ENCODE data around the gene KREMEN2. TPM values are rescaled to one million over a fixed set of nuclear protein-coding genes. Genes with fewer than 3 reads are reported as not detected.
A peak's percentile ranks its signal among the peaks of the same experiment; 100 is the strongest.

Gene KREMEN2
- total and polyA plus RNA-seq, 9 of the 15 experiments (the other 6 are each of a cell fraction or from before 2014, with no cell fraction given) = 0.04 to 7.7 (median 1.5) TPM; not detected in 1

DNA sequence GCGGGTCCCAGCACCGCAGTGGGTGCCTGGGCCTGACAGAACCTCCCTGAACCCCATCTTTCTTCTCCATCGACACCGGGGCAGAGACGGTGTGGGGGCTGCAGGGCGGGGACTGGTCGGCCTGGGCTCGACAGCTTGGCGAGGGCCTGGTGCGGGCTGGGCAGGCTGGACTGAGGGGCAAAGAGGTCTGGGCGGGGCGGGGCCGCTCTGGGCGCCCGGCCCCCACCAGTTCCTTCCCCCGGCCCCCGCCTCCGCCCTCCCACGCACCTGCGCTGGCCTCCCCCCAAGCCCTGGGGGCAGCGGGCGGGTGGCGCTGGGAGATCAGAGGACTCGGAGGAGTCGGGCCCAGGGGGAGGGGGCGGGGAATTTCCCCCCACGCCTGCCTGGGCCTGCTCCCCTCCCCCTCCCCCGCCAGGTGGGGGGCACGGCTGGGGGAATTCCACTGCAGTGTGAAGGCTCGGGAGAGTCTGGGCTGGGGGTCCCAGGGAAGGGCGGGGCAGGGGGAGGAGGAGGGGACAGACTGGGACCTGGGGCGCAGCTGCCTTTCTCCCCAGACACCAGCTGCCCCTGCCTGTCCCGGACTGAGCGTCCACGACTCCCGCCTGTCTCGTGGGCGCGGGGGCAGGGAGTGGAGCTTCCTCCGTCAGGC is 877 bp upstream of the KREMEN2 start (continued):
- TF ChIP-seq ZNF3 (CRISPR knock-in tag; IDR thresholded peaks at IDR 0.05) (no peak), TSC22D4 (tag; IDR thresholded peaks at IDR 0.05) (no peak), TCF7 (IDR thresholded peaks at IDR 0.05; ENCODE audit: borderline replicate concordance) (no peak), EP400 (IDR thresholded peaks at IDR 0.05) (no peak), CBFA2T3 (IDR thresholded peaks at IDR 0.05) (peak; percentile 21; the same call in 1 of the 2 replicates), TAL1 (IDR thresholded peaks at IDR 0.05) (no peak), XRCC4 (IDR thresholded peaks at IDR 0.05; ENCODE audit: extremely low read depth, insufficient read depth, insufficient read length) (no peak), ZNF444 (CRISPR knock-in tag; IDR thresholded peaks at IDR 0.05) (peak; percentile 80; the same call in 1 of the 2 replicates), ZBTB7A (IDR thresholded peaks at IDR 0.05; ENCODE audit: borderline replicate concordance, control insufficient read depth, low read depth, low read length) (0 out of 2 replicates have a peak, but pooled peaks have one; percentile 26), ZNF589 (CRISPR knock-in tag; IDR thresholded peaks at IDR 0.05; ENCODE audit: low read depth) (no peak), KLF16 (IDR thresholded peaks at IDR 0.05) (0 out of 2 replicates have a peak, but pooled peaks have one; percentile 22)
- TF ChIP-seq, protein P1, sequence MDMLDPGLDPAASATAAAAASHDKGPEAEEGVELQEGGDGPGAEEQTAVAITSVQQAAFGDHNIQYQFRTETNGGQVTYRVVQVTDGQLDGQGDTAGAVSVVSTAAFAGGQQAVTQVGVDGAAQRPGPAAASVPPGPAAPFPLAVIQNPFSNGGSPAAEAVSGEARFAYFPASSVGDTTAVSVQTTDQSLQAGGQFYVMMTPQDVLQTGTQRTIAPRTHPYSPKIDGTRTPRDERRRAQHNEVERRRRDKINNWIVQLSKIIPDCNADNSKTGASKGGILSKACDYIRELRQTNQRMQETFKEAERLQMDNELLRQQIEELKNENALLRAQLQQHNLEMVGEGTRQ (CRISPR knock-in tag; IDR thresholded peaks at IDR 0.05) = no peak
- TF ChIP-seq, protein P2, sequence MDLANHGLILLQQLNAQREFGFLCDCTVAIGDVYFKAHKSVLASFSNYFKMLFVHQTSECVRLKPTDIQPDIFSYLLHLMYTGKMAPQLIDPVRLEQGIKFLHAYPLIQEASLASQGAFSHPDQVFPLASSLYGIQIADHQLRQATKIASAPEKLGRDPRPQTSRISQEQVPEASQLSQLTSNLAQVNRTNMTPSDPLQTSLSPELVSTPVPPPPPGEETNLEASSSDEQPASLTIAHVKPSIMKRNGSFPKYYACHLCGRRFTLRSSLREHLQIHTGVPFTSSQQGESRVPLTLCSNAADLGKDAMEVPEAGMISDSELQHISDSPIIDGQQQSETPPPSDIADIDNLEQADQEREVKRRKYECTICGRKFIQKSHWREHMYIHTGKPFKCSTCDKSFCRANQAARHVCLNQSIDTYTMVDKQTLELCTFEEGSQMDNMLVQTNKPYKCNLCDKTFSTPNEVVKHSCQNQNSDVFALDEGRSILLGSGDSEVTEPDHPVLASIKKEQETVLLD (IDR thresholded peaks at IDR 0.05) = no peak
- TF ChIP-seq, protein P3, sequence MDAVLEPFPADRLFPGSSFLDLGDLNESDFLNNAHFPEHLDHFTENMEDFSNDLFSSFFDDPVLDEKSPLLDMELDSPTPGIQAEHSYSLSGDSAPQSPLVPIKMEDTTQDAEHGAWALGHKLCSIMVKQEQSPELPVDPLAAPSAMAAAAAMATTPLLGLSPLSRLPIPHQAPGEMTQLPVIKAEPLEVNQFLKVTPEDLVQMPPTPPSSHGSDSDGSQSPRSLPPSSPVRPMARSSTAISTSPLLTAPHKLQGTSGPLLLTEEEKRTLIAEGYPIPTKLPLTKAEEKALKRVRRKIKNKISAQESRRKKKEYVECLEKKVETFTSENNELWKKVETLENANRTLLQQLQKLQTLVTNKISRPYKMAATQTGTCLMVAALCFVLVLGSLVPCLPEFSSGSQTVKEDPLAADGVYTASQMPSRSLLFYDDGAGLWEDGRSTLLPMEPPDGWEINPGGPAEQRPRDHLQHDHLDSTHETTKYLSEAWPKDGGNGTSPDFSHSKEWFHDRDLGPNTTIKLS (IDR thresholded peaks at IDR 0.05; ENCODE audit: borderline replicate concordance, low read depth) = no peak
- TF ChIP-seq, protein P4, sequence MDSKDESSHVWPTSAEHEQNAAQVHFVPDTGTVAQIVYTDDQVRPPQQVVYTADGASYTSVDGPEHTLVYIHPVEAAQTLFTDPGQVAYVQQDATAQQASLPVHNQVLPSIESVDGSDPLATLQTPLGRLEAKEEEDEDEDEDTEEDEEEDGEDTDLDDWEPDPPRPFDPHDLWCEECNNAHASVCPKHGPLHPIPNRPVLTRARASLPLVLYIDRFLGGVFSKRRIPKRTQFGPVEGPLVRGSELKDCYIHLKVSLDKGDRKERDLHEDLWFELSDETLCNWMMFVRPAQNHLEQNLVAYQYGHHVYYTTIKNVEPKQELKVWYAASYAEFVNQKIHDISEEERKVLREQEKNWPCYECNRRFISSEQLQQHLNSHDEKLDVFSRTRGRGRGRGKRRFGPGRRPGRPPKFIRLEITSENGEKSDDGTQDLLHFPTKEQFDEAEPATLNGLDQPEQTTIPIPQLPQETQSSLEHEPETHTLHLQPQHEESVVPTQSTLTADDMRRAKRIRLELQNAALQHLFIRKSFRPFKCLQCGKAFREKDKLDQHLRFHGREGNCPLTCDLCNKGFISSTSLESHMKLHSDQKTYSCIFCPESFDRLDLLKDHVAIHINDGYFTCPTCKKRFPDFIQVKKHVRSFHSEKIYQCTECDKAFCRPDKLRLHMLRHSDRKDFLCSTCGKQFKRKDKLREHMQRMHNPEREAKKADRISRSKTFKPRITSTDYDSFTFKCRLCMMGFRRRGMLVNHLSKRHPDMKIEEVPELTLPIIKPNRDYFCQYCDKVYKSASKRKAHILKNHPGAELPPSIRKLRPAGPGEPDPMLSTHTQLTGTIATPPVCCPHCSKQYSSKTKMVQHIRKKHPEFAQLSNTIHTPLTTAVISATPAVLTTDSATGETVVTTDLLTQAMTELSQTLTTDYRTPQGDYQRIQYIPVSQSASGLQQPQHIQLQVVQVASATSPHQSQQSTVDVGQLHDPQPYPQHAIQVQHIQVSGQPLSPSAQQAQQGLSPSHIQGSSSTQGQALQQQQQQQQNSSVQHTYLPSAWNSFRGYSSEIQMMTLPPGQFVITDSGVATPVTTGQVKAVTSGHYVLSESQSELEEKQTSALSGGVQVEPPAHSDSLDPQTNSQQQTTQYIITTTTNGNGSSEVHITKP (IDR thresholded peaks at IDR 0.05; ENCODE audit: partially characterized antibody) = no peak

All from K562 (cell line).